Neuronal stem cell (in vitro differentiated cells): Measurements from ENCODE around the gene PCDH8.

Experiments used
- DNase-seq: peaks from one replicate; pipeline ENCODE4 v3.0.0-alpha.2; 2013; ENCODE audit warnings: low spot score
- H2AFZ ChIP-seq: one replicate; pipeline ENCODE4 v1.6.1; 2013; ENCODE audit warnings: mild to moderate bottlenecking, low read length, inconsistent platforms
- H2AK5ac ChIP-seq: 2 replicates; pipeline ENCODE4 v1.6.1; 2013; ENCODE audit warnings: low read depth, mild to moderate bottlenecking, inconsistent platforms, low read length, moderate library complexity, mixed read lengths
- H2BK120ac ChIP-seq: 2 replicates; pipeline ENCODE4 v1.6.1; 2013; ENCODE audit warnings: low read depth, mild to moderate bottlenecking, inconsistent platforms, low read length, moderate library complexity, mixed read lengths
- H2BK12ac ChIP-seq: one replicate; pipeline ENCODE4 v1.6.1; 2013; ENCODE audit warnings: low read length, inconsistent platforms
- H2BK15ac ChIP-seq: 2 replicates; pipeline ENCODE4 v1.6.1; 2013; ENCODE audit warnings: mild to moderate bottlenecking, low read length, inconsistent platforms, mixed read lengths
- H2BK5ac ChIP-seq: one replicate; pipeline ENCODE4 v1.6.1; 2013; ENCODE audit warnings: inconsistent platforms, mild to moderate bottlenecking, low read length, moderate library complexity
- H3K14ac ChIP-seq: one replicate; pipeline ENCODE4 v1.6.1; 2013; ENCODE audit warnings: low read length, inconsistent platforms
- H3K18ac ChIP-seq: 2 replicates; pipeline ENCODE4 v1.6.1; 2013; ENCODE audit warnings: low read length, inconsistent platforms
- H3K23ac ChIP-seq: 2 replicates; pipeline ENCODE4 v1.6.1; 2013; ENCODE audit warnings: low read depth, mild to moderate bottlenecking, mixed read lengths, low read length, inconsistent platforms; ENCODE audit not compliant: poor library complexity
- H3K27ac ChIP-seq: replicated peaks from 3 replicates; pipeline ENCODE4 v1.5.1; 2013; ENCODE audit warnings: low read length, inconsistent platforms
- H3K27me3 ChIP-seq, 3 experiments: 2 replicates each; pipeline ENCODE4 v1.6.1; 2013; ENCODE audit warnings: low read length in 3 of 3, mild to moderate bottlenecking in 2 of 3, inconsistent platforms in 1 of 3, low read depth in 1 of 3, mixed read lengths in 1 of 3, moderate library complexity in 1 of 3; ENCODE audit not compliant: control insufficient read depth in 3 of 3, insufficient read depth in 3 of 3
- H3K36me3 ChIP-seq, 2 donors: replicated peaks in 1 of 2; 2 replicates each; pipeline ENCODE4 v1.6.1; 2013; ENCODE audit warnings: low read length in 2 of 2; ENCODE audit not compliant: control insufficient read depth in 2 of 2, insufficient read depth in 2 of 2
- H3K4ac ChIP-seq: 2 replicates; pipeline ENCODE4 v1.6.1; 2013; ENCODE audit warnings: inconsistent platforms, mild to moderate bottlenecking, low read length, moderate library complexity
- H3K4me1 ChIP-seq, 2 donors: 1 replicate in 1 of 2; 2 replicates in 1 of 2; pipeline ENCODE4 v1.6.1; 2013; ENCODE audit warnings: low read length in 2 of 2, low read depth in 1 of 2; ENCODE audit not compliant: control insufficient read depth in 2 of 2, insufficient read depth in 1 of 2
- H3K4me2 ChIP-seq: one replicate; pipeline ENCODE4 v1.6.1; 2013; ENCODE audit warnings: mild to moderate bottlenecking, low read length, inconsistent platforms; ENCODE audit not compliant: insufficient read depth, poor library complexity, severe bottlenecking
- H3K4me3 ChIP-seq, 2 donors: 2 replicates each; pipeline ENCODE4 v1.5.1; 2013; ENCODE audit warnings: low read length in 2 of 2, mild to moderate bottlenecking in 2 of 2, inconsistent platforms in 1 of 2, moderate library complexity in 1 of 2
- H3K79me1 ChIP-seq: one replicate; pipeline ENCODE4 v1.6.1; 2013; ENCODE audit warnings: low read depth, mild to moderate bottlenecking, inconsistent platforms, low read length, moderate library complexity
- H3K9ac ChIP-seq: one replicate; pipeline ENCODE4 v1.6.1; 2013; ENCODE audit warnings: mild to moderate bottlenecking, low read depth, low read length, inconsistent platforms; ENCODE audit not compliant: poor library complexity
- H3K9me3 ChIP-seq, 2 donors: replicated peaks in 1 of 2; 2 replicates each; pipeline versions ENCODE3 to v1.6.1; 2013; ENCODE audit warnings: low read length in 2 of 2, mild to moderate bottlenecking in 2 of 2, inconsistent platforms in 1 of 2, low read depth in 1 of 2, mixed read lengths in 1 of 2, moderate library complexity in 1 of 2; ENCODE audit not compliant: control insufficient read depth in 2 of 2, insufficient read depth in 1 of 2
- H4K8ac ChIP-seq: one replicate; pipeline ENCODE4 v1.6.1; 2013; ENCODE audit warnings: low read depth, mild to moderate bottlenecking, inconsistent platforms, low read length, moderate library complexity
- H4K91ac ChIP-seq: one replicate; pipeline ENCODE4 v1.6.1; 2013; ENCODE audit warnings: low read length, low read depth, mild to moderate bottlenecking, inconsistent platforms; ENCODE audit not compliant: poor library complexity
- WGBS, 2 donors: extraction: QIAGEN DNeasy Blood & Tissue Kit; methylation state at CpG; one replicate each; pipeline ENCODE4 v1.1.7; 2013; ENCODE audit warnings: missing lambda C conversion rate in 2 of 2, mixed read lengths in 1 of 2; ENCODE audit not compliant: insufficient read length in 2 of 2, insufficient replicate concordance in 1 of 2; ENCODE audit errors: extremely low coverage in 2 of 2; 5-methylcytosine and 5-hydroxymethylcytosine counted together

PCDH8 gene

DNA sequence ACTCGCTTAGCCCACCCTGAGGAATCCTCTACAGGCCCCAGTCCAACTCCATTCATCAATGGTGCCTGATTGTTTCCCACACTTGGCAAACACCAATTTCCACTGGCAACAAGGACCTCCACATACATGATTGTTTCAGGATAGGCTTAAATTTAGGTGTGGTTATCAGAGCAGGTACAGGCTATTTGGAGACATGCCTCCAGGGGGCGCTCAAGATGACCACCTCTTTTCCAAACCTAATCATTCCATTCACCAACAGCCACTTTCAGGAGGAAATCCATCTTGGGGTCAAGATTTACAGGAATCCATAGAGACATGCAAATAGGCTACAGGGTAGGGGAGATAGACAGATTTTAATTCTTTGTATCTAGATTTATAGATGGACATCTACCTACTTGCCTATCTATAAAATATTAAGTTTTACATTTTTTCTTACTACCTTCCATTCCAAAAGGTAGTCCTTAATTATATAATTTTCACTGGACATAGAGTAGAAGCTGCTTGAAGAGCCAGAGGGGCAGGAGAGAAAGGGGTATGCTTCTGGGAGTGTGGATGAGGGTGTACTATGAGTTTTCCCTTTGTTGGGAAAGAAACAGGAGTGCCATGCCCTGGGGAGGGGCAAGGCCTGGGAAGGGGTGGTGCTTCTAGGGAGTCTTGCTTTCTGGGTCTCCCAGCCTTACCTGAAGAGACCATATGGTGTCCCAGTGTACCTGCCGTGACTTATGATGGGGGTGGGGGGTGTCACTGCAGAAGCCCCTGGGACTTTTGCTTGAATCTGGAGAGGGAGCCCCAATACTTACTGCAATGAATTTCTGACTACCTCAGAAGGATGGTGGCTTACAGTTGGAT, 14.1 kb upstream of the PCDH8 start:
- Histone ChIP-seq H3K18ac (no peak overlapping the region), H3K4me3 (no peak overlapping the region), H3K27me3 (no peaks in the 10 kb centered on the region), H4K8ac (no peak overlapping the region), H3K79me1 (no peaks in the 10 kb centered on the region), H2BK5ac (no peak overlapping the region), H3K9ac (no peak overlapping the region), H2AK5ac (no peak overlapping the region), H2BK15ac (no peak overlapping the region), H3K23ac (no peak overlapping the region), H2AFZ (no peak overlapping the region), H3K4ac (no peak overlapping the region), H3K27ac (no peak overlapping the region), H2BK12ac (no peak overlapping the region), H3K36me3 (no peaks in the 10 kb centered on the region), H2BK120ac (no peak overlapping the region), H4K91ac (no peak overlapping the region), H3K14ac (no peak overlapping the region), H3K9me3 (peaks cover 0 to 3% of the 10 kb centered on the region in 2 donors), H3K4me1 (peaks cover 0 to 3% of the 10 kb centered on the region in 2 donors), H3K4me2 (no peak overlapping the region)
- no peak for DNase-seq
- no CpG with 5 or more reads among the region's 3 CpGs for WGBS, 2 donors

DNA sequence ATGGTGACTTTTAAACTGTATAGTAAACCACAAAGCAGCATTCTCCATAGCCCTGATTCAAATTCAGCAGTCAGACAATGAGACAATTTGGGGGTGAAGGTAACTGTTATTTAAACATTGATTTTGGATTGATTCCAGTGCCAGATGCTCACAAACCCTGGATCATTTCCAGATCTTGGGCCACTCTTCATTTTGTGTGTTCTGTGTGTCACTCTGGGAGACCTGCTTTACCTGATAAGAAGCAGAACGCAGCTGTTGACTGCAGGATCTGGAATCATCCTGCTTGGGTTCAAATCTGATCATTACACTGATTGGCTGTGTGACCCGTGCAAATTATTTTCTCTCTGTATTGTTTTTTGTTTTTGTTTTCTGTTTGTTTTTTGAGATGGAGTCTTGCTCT, 4.0 kb upstream of the PCDH8 start:
- Histone ChIP-seq H3K9ac (no peak overlapping the region), H3K27me3 (peaks cover 0 to 59% (median 15%) of the 10 kb centered on the region in 3 experiments), H2AK5ac (no peak overlapping the region), H2AFZ (no peak overlapping the region), H3K27ac (no peak overlapping the region), H3K18ac (no peak overlapping the region), H3K9me3 (peaks cover 5% of the 10 kb centered on the region in 2 donors), H2BK120ac (no peak overlapping the region), H2BK5ac (no peak overlapping the region), H4K8ac (no peak overlapping the region), H3K4me3 (peak overlapping the region in 1 of 2 donors; percentile 73), H3K79me1 (no peaks in the 10 kb centered on the region), H3K4me2 (no peak overlapping the region), H3K14ac (no peak overlapping the region), H2BK12ac (no peak overlapping the region), H2BK15ac (no peak overlapping the region), H3K36me3 (no peaks in the 10 kb centered on the region), H3K4ac (no peak overlapping the region), H4K91ac (no peak overlapping the region), H3K4me1 (peaks cover 13 to 29% of the 10 kb centered on the region in 2 donors), H3K23ac (no peak overlapping the region)
- WGBS, 2 donors: no CpG with 5 or more reads among the region's 2 CpGs
- no peak for DNase-seq

DNA sequence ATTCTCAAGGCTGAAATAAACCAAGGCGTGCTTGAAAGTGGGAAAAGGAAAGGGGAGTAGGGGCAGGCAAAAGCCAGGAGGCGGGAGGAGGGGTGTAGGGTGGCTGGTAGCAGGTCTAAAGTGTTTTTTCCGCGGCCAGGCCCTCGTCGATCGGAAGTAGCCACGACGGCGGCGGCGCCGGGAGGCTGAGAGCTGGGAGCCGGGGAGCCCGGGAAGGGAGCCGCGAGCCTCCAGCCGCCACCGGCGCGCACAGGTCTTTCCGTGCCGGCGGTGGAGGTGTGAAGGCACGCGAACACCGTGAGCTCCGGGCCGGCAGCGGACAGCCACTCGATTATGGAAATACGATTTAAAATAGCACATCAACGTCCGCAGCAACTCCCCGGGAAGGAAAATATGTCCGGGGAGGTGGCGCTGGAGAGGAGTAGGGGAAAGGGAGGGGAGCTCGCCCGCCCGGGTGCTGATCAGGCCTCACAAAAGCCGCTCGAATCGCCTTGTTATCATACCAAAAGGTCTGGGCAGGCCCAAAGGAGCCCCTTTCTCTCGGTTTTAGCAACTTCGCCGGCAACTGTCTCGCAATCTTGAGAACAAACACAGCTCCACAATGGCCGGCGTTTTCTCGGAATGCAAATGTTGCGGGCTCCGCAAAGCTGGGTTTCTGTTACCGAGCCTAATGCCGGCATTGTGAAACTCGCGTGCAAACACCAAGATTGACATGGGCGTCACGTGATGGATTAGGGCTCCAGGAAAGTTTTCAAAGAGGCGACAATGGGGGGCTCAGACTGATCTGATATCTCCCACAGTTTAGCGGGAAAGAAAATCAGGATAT, 2.9 kb upstream of the PCDH8 start:
- Histone ChIP-seq H4K91ac (no peak overlapping the region), H3K4me2 (peak overlapping the region; percentile 93), H3K4me3 (peak overlapping the region; percentile 73 to 84), H2BK15ac (no peak overlapping the region), H3K4me1 (peaks cover 17 to 28% of the 10 kb centered on the region in 2 donors), H4K8ac (no peak overlapping the region), H3K79me1 (no peaks in the 10 kb centered on the region), H3K23ac (peak overlapping the region; percentile 86), H2BK12ac (no peak overlapping the region), H2AFZ (peak overlapping the region; percentile 76), H2BK5ac (peak overlapping the region; percentile 91), H3K18ac (peak overlapping the region; percentile 90), H3K14ac (no peak overlapping the region), H3K9me3 (peaks cover 7 to 16% of the 10 kb centered on the region in 2 donors), H2BK120ac (no peak overlapping the region), H3K27me3 (peaks cover 0 to 69% (median 22%) of the 10 kb centered on the region in 3 experiments), H3K36me3 (peaks cover 0 to 8% of the 10 kb centered on the region in 2 donors), H3K4ac (no peak overlapping the region), H2AK5ac (no peak overlapping the region), H3K27ac (peak overlapping the region; percentile 83), H3K9ac (peak overlapping the region; percentile 73)
- DNase-seq: peak; percentile 88
- WGBS, 2 donors: no CpG with 5 or more reads among the region's 60 CpGs
